ENCODE measurements around the gene LCN12.

Gene LCN12

GRCh38 chr9:136958898-136959850, 7.1 kb downstream of the LCN12 start:
- DNase-seq: no peak

GRCh38 chr9:136960212-136960937, 8.3 kb downstream of the LCN12 start:
- peak; percentile 75 for DNase-seq

GRCh38 chr9:136960938-136961275, 8.8 kb downstream of the LCN12 start:
- DNase-seq: no peak

GRCh38 chr9:136961279-136962065, 9.4 kb downstream of the LCN12 start:
- no peak for DNase-seq

- no peak for DNase-seq
These were observed 10.1 kb downstream of the LCN12 start for GRCh38 chr9:136962163-136962562.

GRCh38 chr9:136962701-136963248, 10.7 kb downstream of the LCN12 start:
- no peak for DNase-seq

GRCh38 chr9:136963341-136963740, 11.3 kb downstream of the LCN12 start:
- no peak for DNase-seq

GRCh38 chr9:136963751-136964150, 11.7 kb downstream of the LCN12 start:
- no peak for DNase-seq

- DNase-seq: no peak
These were observed 12.2 kb downstream of the LCN12 start for GRCh38 chr9:136964171-136964689.

- DNase-seq: no peak
These were observed 12.9 kb downstream of the LCN12 start for GRCh38 chr9:136964833-136965422.

- DNase-seq: peak; percentile 45
These were observed 13.9 kb downstream of the LCN12 start for GRCh38 chr9:136965771-136966484.

GRCh38 chr9:136968333-136969127, 16.5 kb downstream of the LCN12 start:
- no peak for DNase-seq

GRCh38 chr9:136969150-136969549, 17.1 kb downstream of the LCN12 start:
- no peak for DNase-seq

GRCh38 chr9:136969774-136970173, 17.7 kb downstream of the LCN12 start:
- DNase-seq: no peak

GRCh38 chr9:136970361-136970760, 18.3 kb downstream of the LCN12 start:
- no peak for DNase-seq

- no peak for DNase-seq
These were observed 19.7 kb downstream of the LCN12 start for GRCh38 chr9:136971746-136972145.

GRCh38 chr9:136972335-136972734, 20.3 kb downstream of the LCN12 start:
- DNase-seq: no peak

- DNase-seq: no peak
These were observed 20.7 kb downstream of the LCN12 start for GRCh38 chr9:136972743-136973142.

GRCh38 chr9:136973618-136974617, 21.8 kb downstream of the LCN12 start:
- DNase-seq: no peak
